ENCODE data around the gene FAM50A.

FAM50A gene

GRCh38 chrX:154404625-154405192, 39.2 kb upstream of the FAM50A start:
- no peak overlapping the region for H3K4me3 ChIP-seq (ENCODE audit: low read length)
- TF ChIP-seq CTCF (IDR thresholded peaks at IDR 0.05; ENCODE audit: insufficient read depth, low read depth, low read length, missing control alignments) = no peak
- no peak for DNase-seq (ENCODE audit: low read depth)

GRCh38 chrX:154408659-154409221, 35.2 kb upstream of the FAM50A start:
- DNase-seq (ENCODE audit: low read depth) = no peak
- no peak for TF ChIP-seq CTCF (IDR thresholded peaks at IDR 0.05; ENCODE audit: insufficient read depth, low read depth, low read length, missing control alignments)
- H3K4me3 ChIP-seq (ENCODE audit: low read length) = peak overlapping the region; percentile 44

- DNase-seq (ENCODE audit: low read depth) = peak; percentile 74
- H3K4me3 ChIP-seq (ENCODE audit: low read length) = peak within 1 kb of the TSS; percentile 44
- no peak for TF ChIP-seq CTCF (IDR thresholded peaks at IDR 0.05; ENCODE audit: insufficient read depth, low read depth, low read length, missing control alignments)
Observed at GRCh38 chrX:154409222-154409871, 34.6 kb upstream of the FAM50A start, which contains the start of gene DNASE1L1. Gene DNASE1L1, minus strand, starts transcription at chrX:154409254. Its CDS starts 3,686 bp downstream, at chrX:154405568.

- peak overlapping the region; percentile 51 for H3K4me3 ChIP-seq (ENCODE audit: low read length)
- no peak for TF ChIP-seq CTCF (IDR thresholded peaks at IDR 0.05; ENCODE audit: insufficient read depth, low read depth, low read length, missing control alignments)
- DNase-seq (ENCODE audit: low read depth) = peak; percentile 46
Observed at GRCh38 chrX:154411981-154412340, 32.0 kb upstream of the FAM50A start.

GRCh38 chrX:154412468-154412867, 31.5 kb upstream of the FAM50A start:
- peak overlapping the region; percentile 51 for H3K4me3 ChIP-seq (ENCODE audit: low read length)
- no peak for TF ChIP-seq CTCF (IDR thresholded peaks at IDR 0.05; ENCODE audit: insufficient read depth, low read depth, low read length, missing control alignments)
- peak; percentile 20 for DNase-seq (ENCODE audit: low read depth)

GRCh38 chrX:154413142-154413541, 30.8 kb upstream of the FAM50A start:
- no peak for TF ChIP-seq CTCF (IDR thresholded peaks at IDR 0.05; ENCODE audit: insufficient read depth, low read depth, low read length, missing control alignments)
- H3K4me3 ChIP-seq (ENCODE audit: low read length) = no peak overlapping the region
- DNase-seq (ENCODE audit: low read depth) = no peak
